ENCODE measurements around the gene KCNT1.

DNA sequence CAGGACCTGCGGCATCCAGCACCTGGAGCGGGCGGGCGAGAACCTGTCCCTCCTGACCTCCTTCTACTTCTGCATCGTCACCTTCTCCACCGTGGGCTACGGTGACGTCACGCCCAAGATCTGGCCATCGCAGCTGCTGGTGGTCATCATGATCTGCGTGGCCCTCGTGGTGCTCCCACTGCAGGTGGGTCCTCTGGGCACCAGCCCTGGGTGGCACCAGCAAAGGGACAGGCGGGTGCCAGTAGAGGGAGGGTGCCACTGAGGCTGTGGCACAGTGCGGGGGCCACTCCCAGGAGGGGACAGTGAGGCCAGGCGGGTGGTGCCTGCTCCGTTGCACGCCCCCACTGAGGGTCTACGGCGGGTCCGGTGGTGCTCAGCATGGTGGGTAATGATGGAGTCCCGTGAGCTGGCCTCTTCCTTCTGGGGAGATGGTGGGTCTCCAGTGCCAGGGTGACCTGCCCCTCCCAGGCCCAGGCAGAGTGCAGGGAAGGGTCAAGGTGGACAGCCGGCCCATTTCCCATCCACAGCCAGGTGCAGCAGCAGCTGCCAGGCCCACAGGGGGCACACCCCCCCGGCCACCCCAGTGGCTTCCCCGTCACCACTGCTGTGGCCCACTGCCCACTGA is 57.8 kb downstream of the KCNT1 start:
- no peak for TF ChIP-seq POLR2AphosphoS5 (IDR thresholded peaks at IDR 0.05)
- TF ChIP-seq, protein P1, sequence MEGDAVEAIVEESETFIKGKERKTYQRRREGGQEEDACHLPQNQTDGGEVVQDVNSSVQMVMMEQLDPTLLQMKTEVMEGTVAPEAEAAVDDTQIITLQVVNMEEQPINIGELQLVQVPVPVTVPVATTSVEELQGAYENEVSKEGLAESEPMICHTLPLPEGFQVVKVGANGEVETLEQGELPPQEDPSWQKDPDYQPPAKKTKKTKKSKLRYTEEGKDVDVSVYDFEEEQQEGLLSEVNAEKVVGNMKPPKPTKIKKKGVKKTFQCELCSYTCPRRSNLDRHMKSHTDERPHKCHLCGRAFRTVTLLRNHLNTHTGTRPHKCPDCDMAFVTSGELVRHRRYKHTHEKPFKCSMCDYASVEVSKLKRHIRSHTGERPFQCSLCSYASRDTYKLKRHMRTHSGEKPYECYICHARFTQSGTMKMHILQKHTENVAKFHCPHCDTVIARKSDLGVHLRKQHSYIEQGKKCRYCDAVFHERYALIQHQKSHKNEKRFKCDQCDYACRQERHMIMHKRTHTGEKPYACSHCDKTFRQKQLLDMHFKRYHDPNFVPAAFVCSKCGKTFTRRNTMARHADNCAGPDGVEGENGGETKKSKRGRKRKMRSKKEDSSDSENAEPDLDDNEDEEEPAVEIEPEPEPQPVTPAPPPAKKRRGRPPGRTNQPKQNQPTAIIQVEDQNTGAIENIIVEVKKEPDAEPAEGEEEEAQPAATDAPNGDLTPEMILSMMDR (IDR thresholded peaks at IDR 0.05) = no peak

Data from breast epithelium (tissue), 3 donors.